Activated CD8-positive, alpha-beta memory T cell treated with anti-CD3 and anti-CD28 coated beads, Interleukin-2, amount 50 U/mL, for 4 hours (primary cell): ENCODE measurements around the gene KCNA4.
"Not testable (repeated sequence)": the region's sequence is repeated elsewhere in the genome, so short reads cannot be mapped to it uniquely, and the experiment has no call there.

Source experiments
- DNase-seq: peaks from one replicate; pipeline ENCODE4 v3.0.0-alpha.2; 2020

The KCNA4 gene

GRCh38 chr11:30016588-30017363, at the start of gene KCNA4:
KCNA4 (minus strand) TSS chr11:30017030; CDS start chr11:30012678, 4,352 bp downstream.
- no peak for DNase-seq

- DNase-seq = no peak
Measured at GRCh38 chr11:30062103-30062502, 45.3 kb upstream of the KCNA4 start.

- DNase-seq = no peak
Measured at GRCh38 chr11:30059172-30059815, 42.5 kb upstream of the KCNA4 start.

- DNase-seq = no peak
Measured at GRCh38 chr11:30049214-30049613, 32.4 kb upstream of the KCNA4 start.

- no peak for DNase-seq
Measured at GRCh38 chr11:30046578-30046945, 29.7 kb upstream of the KCNA4 start.

- no peak for DNase-seq
Measured at GRCh38 chr11:30045921-30046577, 29.2 kb upstream of the KCNA4 start.

- no peak for DNase-seq
Measured at GRCh38 chr11:30045144-30045543, 28.3 kb upstream of the KCNA4 start.

GRCh38 chr11:30041171-30041570, 24.3 kb upstream of the KCNA4 start:
- no peak for DNase-seq

GRCh38 chr11:30034746-30035145, 17.9 kb upstream of the KCNA4 start:
- not testable (repeated sequence) for DNase-seq

GRCh38 chr11:30034166-30034565, 17.3 kb upstream of the KCNA4 start:
- not testable (repeated sequence) for DNase-seq

GRCh38 chr11:30025396-30026139, 8.7 kb upstream of the KCNA4 start:
- DNase-seq = no peak

GRCh38 chr11:30023074-30023473, 6.2 kb upstream of the KCNA4 start:
- DNase-seq = no peak

GRCh38 chr11:30019481-30019880, 2.7 kb upstream of the KCNA4 start:
- no peak for DNase-seq

GRCh38 chr11:30018495-30018894, 1.7 kb upstream of the KCNA4 start:
- DNase-seq = no peak

GRCh38 chr11:30017445-30017895, 640 bp upstream of the KCNA4 start:
- DNase-seq = no peak

- no peak for DNase-seq
Measured at GRCh38 chr11:30015725-30016412, 961 bp downstream of the KCNA4 start.

GRCh38 chr11:30012346-30012745, 4.5 kb downstream of the KCNA4 start:
- DNase-seq = no peak

- DNase-seq = no peak
Measured at GRCh38 chr11:30009060-30009459, 7.8 kb downstream of the KCNA4 start.

GRCh38 chr11:30006876-30007275, 10.0 kb downstream of the KCNA4 start:
- DNase-seq = no peak

- DNase-seq = no peak
Measured at GRCh38 chr11:30002157-30002785, 14.6 kb downstream of the KCNA4 start.

- DNase-seq = no peak
Measured at GRCh38 chr11:30000986-30001750, 15.7 kb downstream of the KCNA4 start.
